OCI-LY7 (cell line): ENCODE data around the gene EPS8L1. TPM values are rescaled to one million over a fixed set of nuclear protein-coding genes. Genes with fewer than 3 reads are reported as not detected.

Experiments used
- BruUV-seq: library from RNA; stranded (reverse); fragments of 400-500 nt; replicated peaks from 2 replicates; lab custom pipeline; 2021; lab: Mats Ljungman, UMichigan
- CTCF ChIA-PET: fragments of 300-600 bp; sonication (Branson Sonifier 250); formaldehyde crosslinking; loops from one replicate; lab custom pipeline; 2022; ENCODE audit warnings: antibody characterized with exemption; ENCODE audit not compliant: unreplicated experiment; lab: Charles Lee
- POLR2A ChIA-PET: fragments of 300-600 bp; sonication (Branson Sonifier 250); formaldehyde crosslinking; loops from one replicate; lab custom pipeline; 2022; ENCODE audit warnings: antibody characterized with exemption; lab: Charles Lee
- DNase-seq: peaks from one replicate; pipeline ENCODE4 v3.0.0-alpha.2; 2015; ENCODE audit warnings: low spot score
- H2AFZ ChIP-seq: fragments of 200-600 bp; sonication (generic), shearing (Covaris generic); 2 replicates; pipeline ENCODE4 v1.6.1; 2014; ENCODE audit warnings: mild to moderate bottlenecking, antibody characterized with exemption, low read length, moderate library complexity
- H3K27ac ChIP-seq: fragments of 200-600 bp; sonication (generic); 2 replicates; pipeline ENCODE4 v1.5.1; 2014; ENCODE audit warnings: mixed run types, low read depth, mild to moderate bottlenecking, moderate library complexity, low read length, inconsistent platforms; ENCODE audit not compliant: poor library complexity, severe bottlenecking
- H3K36me3 ChIP-seq: fragments of 200-600 bp; sonication (generic); 2 replicates; pipeline ENCODE4 v1.6.1; 2014; ENCODE audit warnings: mild to moderate bottlenecking, antibody characterized with exemption, low read length, moderate library complexity, mixed read lengths; ENCODE audit not compliant: insufficient read depth
- H3K4me1 ChIP-seq: fragments of 200-600 bp; sonication (generic); 2 replicates; pipeline ENCODE4 v1.5.1; 2014; ENCODE audit warnings: mild to moderate bottlenecking, low read length; ENCODE audit not compliant: insufficient read depth, poor library complexity, severe bottlenecking
- H3K4me2 ChIP-seq: fragments of 200-600 bp; sonication (generic); 2 replicates; pipeline ENCODE4 v1.6.1; 2014; ENCODE audit warnings: mild to moderate bottlenecking, low read length
- H3K4me3 ChIP-seq: fragments of 200-600 bp; sonication (generic); 2 replicates; pipeline ENCODE4 v1.5.1; 2014; ENCODE audit warnings: mild to moderate bottlenecking, low read depth, low read length; ENCODE audit not compliant: poor library complexity, severe bottlenecking
- H3K79me2 ChIP-seq: fragments of 200-600 bp; sonication (generic); 2 replicates; pipeline ENCODE4 v1.6.1; 2016; ENCODE audit warnings: low read depth, mild to moderate bottlenecking, low read length, moderate library complexity, mixed read lengths; ENCODE audit not compliant: insufficient read depth
- H3K9me2 ChIP-seq: fragments of 200-600 bp; sonication (generic); 2 replicates; pipeline ENCODE4 v1.6.1; 2016; ENCODE audit warnings: mild to moderate bottlenecking, low read length, mixed read lengths; ENCODE audit not compliant: insufficient read depth
- H3K9me3 ChIP-seq: fragments of 200-600 bp; sonication (generic); 2 replicates; pipeline ENCODE4 v1.6.1; 2014; ENCODE audit warnings: mild to moderate bottlenecking, mixed run types, low read length, mixed read lengths
- H4K20me1 ChIP-seq: fragments of 200-600 bp; sonication (generic); 2 replicates; pipeline ENCODE4 v1.6.1; 2014; ENCODE audit warnings: mild to moderate bottlenecking, antibody characterized with exemption, low read length, moderate library complexity, mixed read lengths; ENCODE audit not compliant: insufficient read depth
- EZH2phosphoT487 ChIP-seq: fragments of 200-600 bp; sonication (generic); IDR thresholded peaks from 2 replicates; pipeline ENCODE4 v1.6.1; 2018; ENCODE audit warnings: low read depth, borderline replicate concordance, mild to moderate bottlenecking, mixed run types, antibody characterized with exemption, low read length, moderate library complexity, mixed read lengths
- intact Hi-C: fragments of 100-400 bp; cut with micrococcal nuclease; formaldehyde crosslinking; loops from one replicate; pipeline ENCODE4 v1.10.0; 2022; ENCODE audit not compliant: unreplicated experiment
- total RNA-seq, 2 experiments: library from RNA; depleted of rRNA in 1 of 2; stranded (reverse); fragments of >200 nt in 1 of 2; shearing (Covaris generic) in 1 of 2; gene quantifications; 2 replicates each; pipeline ENCODE4 v1.2.3, GENCODE V29; 2014 to 2022
- TF ChIP-seq, protein P1 (sequence below): fragments of 200-600 bp; sonication (generic); conservative IDR thresholded peaks from 2 replicates; pipeline ENCODE4 v1.5.1; 2014; ENCODE audit warnings: mild to moderate bottlenecking, antibody characterized with exemption, low read length, moderate library complexity, mixed read lengths

The EPS8L1 gene
- total RNA-seq, 2 experiments from 2014 or later = 11.1 to 12.5 TPM

GRCh38 chr19:55094456-55095259, 19.0 kb downstream of the EPS8L1 start:
- Histone ChIP-seq H3K27ac (no peak overlapping the region), H2AFZ (no peak overlapping the region), H3K9me3 (no peaks in the 10 kb centered on the region), H3K9me2 (no peaks in the 10 kb centered on the region), H3K4me3 (no peak overlapping the region), H3K79me2 (no peaks in the 10 kb centered on the region), H4K20me1 (no peaks in the 10 kb centered on the region), H3K36me3 (peaks cover 73% of the 10 kb centered on the region), H3K4me2 (no peak overlapping the region), H3K4me1 (no peaks in the 10 kb centered on the region)
- intact Hi-C loops = no loop called here
- POLR2A ChIA-PET = no interaction called here
- CTCF ChIA-PET = no interaction called here
- no TSS peak for BruUV-seq
- no peak for DNase-seq
- no peak for TF ChIP-seq EZH2phosphoT487
- TF ChIP-seq, protein P1, sequence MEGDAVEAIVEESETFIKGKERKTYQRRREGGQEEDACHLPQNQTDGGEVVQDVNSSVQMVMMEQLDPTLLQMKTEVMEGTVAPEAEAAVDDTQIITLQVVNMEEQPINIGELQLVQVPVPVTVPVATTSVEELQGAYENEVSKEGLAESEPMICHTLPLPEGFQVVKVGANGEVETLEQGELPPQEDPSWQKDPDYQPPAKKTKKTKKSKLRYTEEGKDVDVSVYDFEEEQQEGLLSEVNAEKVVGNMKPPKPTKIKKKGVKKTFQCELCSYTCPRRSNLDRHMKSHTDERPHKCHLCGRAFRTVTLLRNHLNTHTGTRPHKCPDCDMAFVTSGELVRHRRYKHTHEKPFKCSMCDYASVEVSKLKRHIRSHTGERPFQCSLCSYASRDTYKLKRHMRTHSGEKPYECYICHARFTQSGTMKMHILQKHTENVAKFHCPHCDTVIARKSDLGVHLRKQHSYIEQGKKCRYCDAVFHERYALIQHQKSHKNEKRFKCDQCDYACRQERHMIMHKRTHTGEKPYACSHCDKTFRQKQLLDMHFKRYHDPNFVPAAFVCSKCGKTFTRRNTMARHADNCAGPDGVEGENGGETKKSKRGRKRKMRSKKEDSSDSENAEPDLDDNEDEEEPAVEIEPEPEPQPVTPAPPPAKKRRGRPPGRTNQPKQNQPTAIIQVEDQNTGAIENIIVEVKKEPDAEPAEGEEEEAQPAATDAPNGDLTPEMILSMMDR = no peak

GRCh38 chr19:55095260-55096060, 19.8 kb downstream of the EPS8L1 start:
- no peak for DNase-seq
- no TSS peak for BruUV-seq

More at GRCh38 chr19:55095260-55096060, 19.8 kb downstream of the EPS8L1 start:
- Histone ChIP-seq H4K20me1 (no peaks in the 10 kb centered on the region), H3K4me3 (no peak overlapping the region), H3K9me2 (no peaks in the 10 kb centered on the region), H3K36me3 (peaks cover 73% of the 10 kb centered on the region), H2AFZ (no peak overlapping the region), H3K4me1 (no peaks in the 10 kb centered on the region), H3K27ac (no peak overlapping the region), H3K9me3 (no peaks in the 10 kb centered on the region), H3K79me2 (no peaks in the 10 kb centered on the region), H3K4me2 (no peak overlapping the region)
- TF ChIP-seq, protein P1 = no peak
- no peak for TF ChIP-seq EZH2phosphoT487
- intact Hi-C loops = no loop called here
- CTCF ChIA-PET = no interaction called here
- POLR2A ChIA-PET = no interaction called here
